ENCODE data around the gene DSC2. TPM values are rescaled to one million over a fixed set of nuclear protein-coding genes. Genes with fewer than 3 reads are reported as not detected.

The DSC2 gene
- total RNA-seq, 2 experiments from 2014 or later = not detected

DNA sequence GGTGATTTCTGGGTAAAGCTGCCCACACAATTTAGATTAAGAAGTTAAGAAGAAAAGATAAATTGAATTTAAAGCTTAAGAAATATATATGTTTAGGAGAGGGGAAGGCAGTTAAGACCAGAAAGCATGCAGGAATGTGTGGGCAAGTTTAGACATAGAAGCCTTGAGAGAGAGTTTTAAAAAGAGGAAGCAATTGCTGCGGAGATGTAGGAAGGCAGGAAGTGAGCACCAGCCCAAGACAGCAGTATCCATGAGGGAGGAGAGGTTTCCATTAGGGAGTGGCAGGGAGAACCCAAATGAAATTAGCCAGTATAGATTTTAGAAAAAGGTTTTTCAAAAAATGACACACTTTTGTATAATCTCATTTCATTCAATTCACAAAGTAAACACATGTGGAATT, 24.3 kb downstream of the DSC2 start:
- no peak overlapping the region for H3K27ac ChIP-seq (ENCODE audit: low read depth, low read length, poor library complexity, severe bottlenecking)
- BruUV-seq (replicated peaks) = no TSS peak
- H3K4me3 ChIP-seq (ENCODE audit: low read depth, low read length, poor library complexity, severe bottlenecking) = no peak overlapping the region
- no peaks in the 10 kb centered on the region for H3K79me2 ChIP-seq (ENCODE audit: insufficient read depth, low read depth, low read length)
- no peaks in the 10 kb centered on the region for H3K4me1 ChIP-seq (ENCODE audit: insufficient read depth, low read length, poor library complexity, severe bottlenecking)
- no peaks in the 10 kb centered on the region for H3K9me3 ChIP-seq (ENCODE audit: low read length)
- no peak overlapping the region for H2AFZ ChIP-seq (ENCODE audit: low read length)
- POLR2A ChIA-PET = no interaction called here
- no peak for TF ChIP-seq EZH2phosphoT487 (IDR thresholded peaks at IDR 0.05; ENCODE audit: borderline replicate concordance, low read depth, low read length)
- TF ChIP-seq, protein P1, sequence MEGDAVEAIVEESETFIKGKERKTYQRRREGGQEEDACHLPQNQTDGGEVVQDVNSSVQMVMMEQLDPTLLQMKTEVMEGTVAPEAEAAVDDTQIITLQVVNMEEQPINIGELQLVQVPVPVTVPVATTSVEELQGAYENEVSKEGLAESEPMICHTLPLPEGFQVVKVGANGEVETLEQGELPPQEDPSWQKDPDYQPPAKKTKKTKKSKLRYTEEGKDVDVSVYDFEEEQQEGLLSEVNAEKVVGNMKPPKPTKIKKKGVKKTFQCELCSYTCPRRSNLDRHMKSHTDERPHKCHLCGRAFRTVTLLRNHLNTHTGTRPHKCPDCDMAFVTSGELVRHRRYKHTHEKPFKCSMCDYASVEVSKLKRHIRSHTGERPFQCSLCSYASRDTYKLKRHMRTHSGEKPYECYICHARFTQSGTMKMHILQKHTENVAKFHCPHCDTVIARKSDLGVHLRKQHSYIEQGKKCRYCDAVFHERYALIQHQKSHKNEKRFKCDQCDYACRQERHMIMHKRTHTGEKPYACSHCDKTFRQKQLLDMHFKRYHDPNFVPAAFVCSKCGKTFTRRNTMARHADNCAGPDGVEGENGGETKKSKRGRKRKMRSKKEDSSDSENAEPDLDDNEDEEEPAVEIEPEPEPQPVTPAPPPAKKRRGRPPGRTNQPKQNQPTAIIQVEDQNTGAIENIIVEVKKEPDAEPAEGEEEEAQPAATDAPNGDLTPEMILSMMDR (conservative IDR thresholded peaks at IDR 0.05; ENCODE audit: low read length) = no peak
- no peaks in the 10 kb centered on the region for H3K36me3 ChIP-seq (ENCODE audit: insufficient read depth, low read length)
- no peak for DNase-seq (ENCODE audit: low spot score)
- no peaks in the 10 kb centered on the region for H4K20me1 ChIP-seq (ENCODE audit: insufficient read depth, low read length)
- intact Hi-C loops (cut with micrococcal nuclease; ENCODE audit: unreplicated experiment) = no loop called here
- H3K9me2 ChIP-seq (ENCODE audit: insufficient read depth, low read length) = no peaks in the 10 kb centered on the region
- CTCF ChIA-PET (ENCODE audit: unreplicated experiment) = no interaction called here
- no peak overlapping the region for H3K4me2 ChIP-seq (ENCODE audit: low read length)

GRCh38 chr18:31072175-31072574, 30.0 kb downstream of the DSC2 start:
- no peak for DNase-seq (ENCODE audit: low spot score)
- ChIA-PET POLR2A (no interaction called here), CTCF (ENCODE audit: unreplicated experiment) (no interaction called here)
- H3K4me3 ChIP-seq (ENCODE audit: low read depth, low read length, poor library complexity, severe bottlenecking) = no peak overlapping the region
- no peaks in the 10 kb centered on the region for H3K36me3 ChIP-seq (ENCODE audit: insufficient read depth, low read length)
- no peak overlapping the region for H2AFZ ChIP-seq (ENCODE audit: low read length)
- no peaks in the 10 kb centered on the region for H3K9me2 ChIP-seq (ENCODE audit: insufficient read depth, low read length)
- TF ChIP-seq, protein P1 (conservative IDR thresholded peaks at IDR 0.05; ENCODE audit: low read length) = no peak
- TF ChIP-seq EZH2phosphoT487 (IDR thresholded peaks at IDR 0.05; ENCODE audit: borderline replicate concordance, low read depth, low read length) = no peak
- no peaks in the 10 kb centered on the region for H3K4me1 ChIP-seq (ENCODE audit: insufficient read depth, low read length, poor library complexity, severe bottlenecking)
- H4K20me1 ChIP-seq (ENCODE audit: insufficient read depth, low read length) = no peaks in the 10 kb centered on the region
- no peak overlapping the region for H3K4me2 ChIP-seq (ENCODE audit: low read length)
- no TSS peak for BruUV-seq (replicated peaks)
- intact Hi-C loops (cut with micrococcal nuclease; ENCODE audit: unreplicated experiment) = no loop called here
- no peaks in the 10 kb centered on the region for H3K9me3 ChIP-seq (ENCODE audit: low read length)
- no peaks in the 10 kb centered on the region for H3K79me2 ChIP-seq (ENCODE audit: insufficient read depth, low read depth, low read length)
- H3K27ac ChIP-seq (ENCODE audit: low read depth, low read length, poor library complexity, severe bottlenecking) = no peak overlapping the region

DNA sequence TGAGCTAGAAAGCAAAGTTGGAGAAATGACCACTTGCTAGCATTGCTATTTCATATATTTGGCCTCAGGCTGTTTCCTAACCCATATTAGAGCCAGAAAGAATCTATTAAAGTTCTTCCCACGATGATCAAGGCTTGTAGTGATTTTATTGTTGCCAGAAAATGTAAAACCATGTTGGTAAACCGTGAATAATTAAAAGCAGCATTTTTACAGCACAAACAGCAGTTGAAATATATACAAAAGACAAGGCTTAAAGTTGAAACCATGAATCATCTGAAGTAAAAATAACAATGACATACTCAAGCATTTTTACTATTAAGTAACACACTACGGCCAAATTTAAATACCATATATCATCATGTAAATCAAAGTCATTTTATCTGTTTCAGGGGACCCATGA, 32.0 kb downstream of the DSC2 start:
- TF ChIP-seq, protein P1 (conservative IDR thresholded peaks at IDR 0.05; ENCODE audit: low read length) = no peak
- TF ChIP-seq EZH2phosphoT487 (IDR thresholded peaks at IDR 0.05; ENCODE audit: borderline replicate concordance, low read depth, low read length) = no peak
- H3K4me1 ChIP-seq (ENCODE audit: insufficient read depth, low read length, poor library complexity, severe bottlenecking) = no peaks in the 10 kb centered on the region
- H4K20me1 ChIP-seq (ENCODE audit: insufficient read depth, low read length) = no peaks in the 10 kb centered on the region
- no peak overlapping the region for H3K27ac ChIP-seq (ENCODE audit: low read depth, low read length, poor library complexity, severe bottlenecking)
- DNase-seq (ENCODE audit: low spot score) = no peak
- H3K79me2 ChIP-seq (ENCODE audit: insufficient read depth, low read depth, low read length) = no peaks in the 10 kb centered on the region
- ChIA-PET CTCF (ENCODE audit: unreplicated experiment) (no interaction called here), POLR2A (no interaction called here)
- no peaks in the 10 kb centered on the region for H3K36me3 ChIP-seq (ENCODE audit: insufficient read depth, low read length)
- no peaks in the 10 kb centered on the region for H3K9me3 ChIP-seq (ENCODE audit: low read length)
- intact Hi-C loops (cut with micrococcal nuclease; ENCODE audit: unreplicated experiment) = no loop called here
- no peak overlapping the region for H2AFZ ChIP-seq (ENCODE audit: low read length)
- H3K4me3 ChIP-seq (ENCODE audit: low read depth, low read length, poor library complexity, severe bottlenecking) = no peak overlapping the region
- BruUV-seq (replicated peaks) = no TSS peak
- H3K9me2 ChIP-seq (ENCODE audit: insufficient read depth, low read length) = no peaks in the 10 kb centered on the region
- no peak overlapping the region for H3K4me2 ChIP-seq (ENCODE audit: low read length)

Data from OCI-LY7 (cell line).